GM20000 (cell line): ENCODE measurements around the gene TTC13.

Experiments
- DNase-seq: peaks from one replicate; pipeline ENCODE4 v3.0.0; 2012; ENCODE audit warnings: low spot score
- TF ChIP-seq, protein P1 (sequence below): IDR thresholded peaks from 2 replicates; pipeline ENCODE4 v1.5.1; 2012; ENCODE audit warnings: mild to moderate bottlenecking, control low read depth; ENCODE audit errors: extremely low read depth, missing control alignments

TTC13 gene

DNA sequence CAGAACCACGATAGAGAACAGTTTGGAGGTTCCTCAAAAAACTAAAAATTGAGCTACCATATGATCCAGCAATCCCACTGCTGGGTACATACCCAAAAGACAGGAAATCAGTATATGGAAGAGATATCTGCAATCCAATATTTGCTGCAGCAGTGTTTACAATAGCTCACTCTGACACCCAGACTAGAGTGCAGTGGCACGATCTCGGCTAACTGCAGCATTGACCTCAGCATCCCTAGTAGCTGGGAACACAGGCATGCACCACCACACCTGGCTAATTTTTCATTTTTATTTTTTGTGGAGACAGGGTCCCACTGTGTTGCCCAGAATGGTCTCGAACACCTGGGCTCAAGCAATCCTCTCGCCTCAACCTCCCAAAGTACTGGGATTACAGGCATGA, 13.1 kb downstream of the TTC13 start:
- TF ChIP-seq, protein P1, sequence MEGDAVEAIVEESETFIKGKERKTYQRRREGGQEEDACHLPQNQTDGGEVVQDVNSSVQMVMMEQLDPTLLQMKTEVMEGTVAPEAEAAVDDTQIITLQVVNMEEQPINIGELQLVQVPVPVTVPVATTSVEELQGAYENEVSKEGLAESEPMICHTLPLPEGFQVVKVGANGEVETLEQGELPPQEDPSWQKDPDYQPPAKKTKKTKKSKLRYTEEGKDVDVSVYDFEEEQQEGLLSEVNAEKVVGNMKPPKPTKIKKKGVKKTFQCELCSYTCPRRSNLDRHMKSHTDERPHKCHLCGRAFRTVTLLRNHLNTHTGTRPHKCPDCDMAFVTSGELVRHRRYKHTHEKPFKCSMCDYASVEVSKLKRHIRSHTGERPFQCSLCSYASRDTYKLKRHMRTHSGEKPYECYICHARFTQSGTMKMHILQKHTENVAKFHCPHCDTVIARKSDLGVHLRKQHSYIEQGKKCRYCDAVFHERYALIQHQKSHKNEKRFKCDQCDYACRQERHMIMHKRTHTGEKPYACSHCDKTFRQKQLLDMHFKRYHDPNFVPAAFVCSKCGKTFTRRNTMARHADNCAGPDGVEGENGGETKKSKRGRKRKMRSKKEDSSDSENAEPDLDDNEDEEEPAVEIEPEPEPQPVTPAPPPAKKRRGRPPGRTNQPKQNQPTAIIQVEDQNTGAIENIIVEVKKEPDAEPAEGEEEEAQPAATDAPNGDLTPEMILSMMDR: no peak
- DNase-seq: no peak

- no peak for DNase-seq
- TF ChIP-seq, protein P1: no peak
These were observed 13.8 kb downstream of the TTC13 start for GRCh38 chr1:230964896-230965295.

DNA sequence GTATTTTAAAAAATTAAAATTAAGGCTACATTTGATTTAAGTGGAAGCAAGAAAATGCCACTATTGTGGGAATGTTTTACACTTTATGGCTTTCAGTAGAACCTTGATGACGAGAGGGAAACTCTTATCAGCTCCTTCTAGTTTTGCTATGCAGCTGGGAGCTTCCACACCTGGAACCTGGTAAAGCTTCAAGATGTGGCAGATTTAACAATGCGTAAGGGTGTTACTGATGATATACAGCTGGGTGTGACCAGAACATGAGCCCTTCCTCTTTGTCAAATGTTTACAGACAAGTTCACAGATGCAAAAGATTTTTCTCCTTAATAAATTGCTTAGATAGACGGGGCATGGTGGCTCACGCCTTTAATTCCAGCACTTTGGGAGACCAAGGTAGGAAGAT, 20.3 kb downstream of the TTC13 start:
- no peak for DNase-seq
- TF ChIP-seq, protein P1: no peak

GRCh38 chr1:230957580-230957989, 21.1 kb downstream of the TTC13 start:
- TF ChIP-seq, protein P1: no peak
- peak; percentile 47 for DNase-seq

DNA sequence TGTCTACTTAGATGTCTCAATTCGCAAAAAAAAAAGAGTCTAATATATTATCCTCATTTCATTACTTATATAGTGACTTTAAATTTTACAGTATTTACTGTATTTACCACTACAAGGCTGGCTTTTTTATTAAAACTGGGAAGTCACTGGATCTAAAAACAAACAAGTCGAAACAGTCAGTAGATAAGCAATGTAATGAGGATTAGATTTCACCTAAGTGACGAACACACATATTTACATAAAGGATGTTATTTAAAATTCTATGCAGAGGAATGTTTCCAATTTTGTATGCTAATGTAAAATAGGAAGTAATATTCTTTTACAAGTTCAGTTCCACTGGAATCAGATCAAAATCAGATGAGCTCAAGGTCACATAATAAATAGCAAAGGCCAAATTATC, 28.3 kb downstream of the TTC13 start:
- TF ChIP-seq, protein P1: no peak
- DNase-seq: no peak

GRCh38 chr1:230948903-230949302, 29.8 kb downstream of the TTC13 start:
- no peak for DNase-seq

GRCh38 chr1:230948301-230948700, 30.4 kb downstream of the TTC13 start:
- TF ChIP-seq, protein P1: no peak
- no peak for DNase-seq

More at GRCh38 chr1:230948903-230949302, 29.8 kb downstream of the TTC13 start:
- TF ChIP-seq, protein P1: no peak
